Stimulated activated CD4-positive, alpha-beta T cell treated with anti-CD3 and anti-CD28 coated beads, TNF-alpha, amount 100 ng/mL, for 4 hours (primary cell): ENCODE results near the gene KRT14.
"Not testable (repeated sequence)": the region's sequence is repeated elsewhere in the genome, so short reads cannot be mapped to it uniquely, and the experiment has no call there.

Source experiments
- DNase-seq, 3 experiments: peaks; one replicate each; pipeline ENCODE4 v3.0.0-alpha.2; 2020; ENCODE audit warnings: low read depth in 3 of 3

KRT14 gene

DNA sequence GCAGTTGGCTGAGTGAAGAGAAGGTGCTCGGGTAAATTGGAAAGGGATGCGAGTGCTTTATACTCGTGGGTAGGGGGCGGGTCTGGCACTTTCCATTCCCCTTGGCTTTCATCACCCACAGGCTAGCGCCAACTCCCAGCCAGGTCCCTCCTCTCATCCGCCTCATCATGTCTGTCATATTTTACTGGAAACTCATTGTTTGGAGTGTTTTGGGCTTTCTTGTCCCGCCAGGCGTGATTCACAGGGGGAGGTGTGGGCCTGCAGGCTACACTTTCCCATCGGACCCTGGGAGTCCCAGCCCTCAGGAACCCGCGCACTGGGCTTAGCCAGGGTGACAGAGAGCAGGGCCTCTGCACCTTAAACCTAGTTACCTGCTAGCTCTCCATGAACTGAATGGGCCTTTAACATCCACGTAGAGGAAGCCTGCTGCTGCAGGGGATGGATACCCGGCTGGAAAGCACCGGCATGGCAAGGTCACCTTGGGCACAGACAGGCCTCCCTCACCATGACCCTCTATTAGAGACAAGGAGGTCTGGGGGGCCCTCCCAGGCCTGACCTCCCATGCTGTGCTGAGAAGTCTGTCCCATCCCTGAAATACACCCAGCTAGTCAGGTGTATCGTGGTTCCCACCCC is at the start of gene KRT14:
Gene KRT14, minus strand, starts transcription at position 33 of the 633 bp plus-strand sequence. CDS start 61 bp downstream, outside the sequence.
- no peak for DNase-seq

DNA sequence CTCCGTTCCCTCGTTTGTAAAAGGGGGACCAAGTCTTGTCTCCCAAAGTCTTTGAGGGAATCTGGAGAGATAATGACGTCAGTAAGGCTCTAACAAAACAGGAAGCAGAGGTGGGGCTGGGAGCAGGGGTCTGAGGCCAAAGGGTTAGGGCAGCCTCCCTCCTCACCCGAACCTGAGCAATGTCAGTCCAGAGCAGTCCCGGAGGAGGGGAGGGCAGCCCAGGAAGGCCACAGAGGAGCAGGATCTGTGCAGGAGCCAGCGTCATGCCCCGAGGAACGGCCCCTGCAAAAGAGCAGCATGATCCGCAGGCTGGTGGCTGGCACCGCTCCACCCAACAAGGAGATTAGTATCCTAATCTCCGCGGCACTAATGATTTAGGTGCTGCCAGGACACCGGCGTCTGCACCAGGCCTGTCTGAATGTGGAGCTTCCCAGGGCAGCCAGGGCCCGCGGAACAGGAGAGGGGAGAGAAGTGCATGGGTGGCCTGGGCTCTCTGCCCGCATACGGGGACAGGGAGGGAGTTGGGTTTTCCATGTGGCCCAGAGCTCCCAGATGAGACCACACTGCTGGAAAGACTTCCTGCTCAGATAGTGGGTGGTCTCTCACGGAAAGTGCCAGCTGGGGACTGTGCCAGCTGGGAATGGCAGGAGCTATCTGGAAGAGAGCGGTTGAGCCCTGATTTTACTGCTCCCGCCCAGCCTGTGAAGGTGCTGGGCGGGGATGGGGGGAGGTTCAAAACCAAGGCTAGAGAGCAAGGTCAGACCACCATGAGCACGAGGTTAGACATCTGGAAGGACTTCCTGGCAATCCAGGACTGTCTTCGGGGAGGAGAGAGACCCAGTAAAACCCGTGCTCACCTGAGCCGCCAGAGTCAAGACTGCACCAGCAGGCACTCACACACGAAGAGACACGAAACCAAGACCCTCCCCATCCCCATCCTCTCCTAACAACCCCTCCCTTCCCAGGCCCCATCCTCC is 48.7 kb upstream of the KRT14 start:
- DNase-seq, result no peak

DNA sequence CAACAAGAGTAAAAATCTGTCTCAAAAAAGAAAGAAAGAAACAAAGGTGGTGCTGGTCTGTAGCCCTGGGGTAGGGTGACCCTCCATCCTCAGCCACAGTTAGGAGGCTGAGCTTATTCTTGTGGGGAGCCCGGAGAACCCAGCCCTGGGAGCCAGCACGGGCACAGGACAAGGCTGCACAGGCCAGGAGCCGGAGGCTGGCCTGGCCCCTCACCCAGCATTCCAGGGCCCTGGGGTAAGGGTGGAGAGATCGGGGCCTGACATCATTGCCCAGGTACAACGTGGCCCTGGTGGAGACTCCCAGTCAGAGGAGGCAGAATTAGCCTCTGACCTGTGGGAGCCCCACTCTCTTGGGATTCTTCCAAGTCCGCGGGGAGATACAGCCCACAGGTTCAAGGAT is 47.9 kb upstream of the KRT14 start:
- DNase-seq, result no peak

DNA sequence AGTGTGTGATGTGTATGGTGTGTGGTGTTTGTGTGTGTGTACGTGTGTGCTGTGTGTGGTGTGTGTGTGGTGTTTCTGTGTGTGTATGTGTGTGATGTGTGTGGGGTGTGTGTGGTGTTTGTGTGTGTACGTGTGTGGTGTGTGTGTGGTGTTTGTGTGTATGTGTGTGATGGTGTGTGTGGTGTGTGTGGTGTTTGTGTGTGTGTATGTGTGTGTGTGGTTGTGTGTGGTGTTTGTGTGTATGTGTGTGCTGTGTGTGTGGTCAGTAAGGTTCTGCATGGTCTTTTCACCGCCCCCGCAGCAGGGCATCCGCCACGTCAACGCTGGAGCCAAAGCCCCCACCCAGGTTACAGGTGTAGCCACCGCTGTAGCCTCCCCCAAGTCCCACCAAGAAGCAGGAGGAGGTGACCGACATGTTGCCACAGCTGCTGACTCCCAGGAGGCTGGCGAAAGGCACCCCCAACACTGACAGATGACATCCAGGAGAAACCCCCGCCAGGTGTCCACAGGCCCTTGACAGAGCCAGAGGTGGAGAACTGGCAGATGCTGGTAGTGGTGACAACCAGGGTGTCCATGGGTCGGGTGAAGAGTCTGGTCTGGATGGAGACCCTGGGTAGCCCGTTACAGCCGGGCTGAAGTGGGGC is 47.0 kb upstream of the KRT14 start:
- no peak for DNase-seq

DNA sequence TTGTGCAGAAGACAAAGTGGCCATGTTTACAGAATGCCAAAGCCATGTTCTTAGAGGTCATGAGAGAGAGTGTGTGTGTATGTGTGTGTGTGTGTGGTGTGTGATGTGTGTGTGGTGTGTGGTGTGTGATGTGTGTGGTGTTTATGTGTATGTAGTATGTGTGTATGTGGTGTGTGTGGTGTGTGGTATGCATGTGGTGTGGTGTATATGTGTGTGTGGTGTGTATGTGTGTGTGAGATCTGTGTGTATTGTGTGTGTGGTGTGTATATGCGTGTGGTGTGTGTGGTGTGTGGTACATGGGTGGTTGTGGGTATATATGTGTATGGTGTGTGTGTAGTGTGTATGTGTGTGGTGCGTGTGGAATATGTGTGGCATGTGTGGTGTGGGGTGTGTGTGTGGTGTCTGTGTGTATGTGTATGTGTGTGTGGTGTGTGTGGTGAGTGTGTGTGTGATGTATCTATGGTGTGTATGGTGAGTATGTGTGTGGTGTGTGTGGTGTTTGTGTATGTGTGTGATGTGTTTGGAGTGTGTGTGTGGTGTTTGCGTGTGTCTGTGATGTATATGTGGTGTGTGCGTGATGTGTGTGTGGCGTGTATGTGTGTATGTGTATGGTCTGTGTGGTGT is 45.9 kb upstream of the KRT14 start:
- no peak for DNase-seq

DNA sequence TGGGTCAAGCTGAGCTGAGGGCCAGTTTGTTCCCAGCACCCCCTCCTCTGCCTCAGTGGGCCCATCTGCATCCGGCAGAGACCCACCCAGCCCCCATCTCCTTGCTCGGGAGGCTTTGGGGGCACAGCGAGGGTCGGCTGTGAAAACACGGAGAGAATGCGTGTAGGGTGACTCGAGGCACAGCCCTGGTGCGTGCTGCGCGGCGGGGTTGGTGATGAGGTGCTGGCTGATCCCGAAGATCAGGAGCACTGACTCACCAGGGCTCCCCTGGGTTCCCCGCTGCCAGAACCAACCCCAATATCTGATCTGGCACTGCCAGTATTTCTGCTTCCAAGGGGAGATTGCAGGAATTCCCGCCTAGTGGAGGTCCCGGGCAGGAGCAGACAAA is 45.2 kb upstream of the KRT14 start:
- no peak for DNase-seq

DNA sequence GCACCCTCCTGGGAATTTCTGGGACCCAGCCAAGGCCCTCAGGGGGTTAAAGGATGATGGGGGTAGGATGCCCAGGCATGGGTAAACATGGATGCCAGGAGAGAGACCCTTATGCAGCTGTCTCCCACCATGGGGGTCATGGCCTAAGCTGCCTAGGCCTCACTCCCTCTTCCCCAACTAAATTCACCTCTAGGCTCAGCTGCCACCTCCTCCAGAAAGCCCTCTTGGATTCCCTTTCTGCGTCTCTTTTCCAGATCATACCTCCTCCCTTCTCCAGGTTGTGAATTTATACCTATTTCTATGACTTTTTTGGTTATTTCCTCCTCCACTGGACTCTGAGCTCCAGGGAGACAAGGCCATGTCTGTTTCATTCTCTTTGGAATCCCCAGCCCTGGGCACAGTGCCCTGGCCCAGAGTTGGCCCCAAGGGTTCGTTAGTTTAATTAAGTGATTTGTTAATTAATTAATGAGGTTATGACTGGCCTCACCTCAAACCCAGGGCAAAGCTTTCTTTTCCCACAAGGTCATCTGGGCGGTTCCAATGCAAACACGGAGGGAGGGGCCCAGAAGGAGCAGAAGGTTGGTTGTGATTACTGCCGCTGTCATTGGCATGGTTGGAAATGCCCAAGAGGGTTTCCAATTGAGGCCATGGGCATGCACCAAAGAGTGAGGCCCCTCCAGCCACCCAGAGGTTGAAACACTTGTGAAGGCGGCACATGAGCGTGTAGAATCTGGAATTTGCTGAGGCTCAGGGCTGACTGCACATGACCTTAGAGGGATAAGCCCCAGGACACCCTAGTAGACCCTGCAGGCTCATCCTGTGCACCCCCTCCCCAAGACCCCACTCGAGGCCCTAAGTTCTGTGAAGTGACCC is 44.6 kb upstream of the KRT14 start:
- no peak for DNase-seq

DNA sequence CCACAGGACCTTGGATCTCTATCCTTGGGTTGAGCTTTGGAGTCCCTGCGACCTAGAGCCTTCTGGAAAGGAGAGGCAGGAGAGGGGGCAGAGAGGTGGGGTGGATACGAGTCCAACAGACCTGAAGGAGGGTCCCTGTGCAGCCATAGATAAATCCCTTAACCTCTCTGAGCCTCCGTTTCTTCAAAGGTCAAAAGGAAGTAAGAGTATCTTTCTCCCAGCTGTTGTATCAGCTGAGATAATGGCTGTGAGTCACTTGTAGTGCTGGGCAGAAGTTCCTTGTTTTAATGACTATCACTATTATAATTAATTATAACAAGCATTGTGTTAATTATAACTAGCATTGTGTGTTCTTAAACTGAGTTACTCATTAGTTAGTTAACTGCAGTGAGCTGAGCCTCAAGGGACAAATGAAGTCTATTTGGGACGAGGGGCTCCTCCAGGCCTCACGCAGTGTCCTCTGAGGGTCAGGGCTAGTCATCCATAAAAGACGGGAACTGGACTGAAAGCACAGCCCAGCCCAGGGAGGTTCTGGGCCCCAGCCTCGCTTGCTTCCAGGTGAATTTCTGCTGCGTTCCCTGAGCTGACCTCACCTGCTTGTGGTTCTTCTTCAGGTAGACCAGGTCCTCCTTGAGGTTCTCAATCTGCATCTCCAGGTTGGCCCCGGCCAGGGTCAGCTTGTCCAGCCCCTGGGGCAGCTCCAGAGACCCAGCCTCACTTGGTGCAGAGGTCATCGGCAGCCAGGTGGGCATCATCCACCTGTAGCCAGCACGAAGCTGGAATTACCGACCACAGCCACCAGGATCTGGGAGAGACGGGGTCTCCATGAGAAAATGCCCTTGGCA is 43.4 kb upstream of the KRT14 start:
- DNase-seq, result no peak

DNA sequence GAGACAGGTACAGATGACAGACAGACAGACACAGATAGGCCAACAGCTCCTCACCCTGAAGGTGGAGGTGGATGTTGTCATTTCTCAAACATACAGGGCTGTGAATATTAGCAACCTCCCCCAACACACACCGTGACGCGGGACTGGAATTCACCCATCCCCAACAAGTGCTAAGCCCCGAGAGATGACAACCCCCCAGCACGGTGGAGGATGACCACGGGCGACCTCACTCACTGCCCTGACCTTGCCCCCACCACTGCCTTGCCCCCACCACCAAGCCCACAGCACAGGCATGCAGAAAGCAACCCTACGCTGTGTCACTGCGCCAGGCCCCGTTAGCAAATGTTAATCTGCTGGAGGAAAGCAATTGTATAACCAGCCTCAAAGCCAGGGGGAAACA is 42.6 kb upstream of the KRT14 start:
- no peak for DNase-seq

DNA sequence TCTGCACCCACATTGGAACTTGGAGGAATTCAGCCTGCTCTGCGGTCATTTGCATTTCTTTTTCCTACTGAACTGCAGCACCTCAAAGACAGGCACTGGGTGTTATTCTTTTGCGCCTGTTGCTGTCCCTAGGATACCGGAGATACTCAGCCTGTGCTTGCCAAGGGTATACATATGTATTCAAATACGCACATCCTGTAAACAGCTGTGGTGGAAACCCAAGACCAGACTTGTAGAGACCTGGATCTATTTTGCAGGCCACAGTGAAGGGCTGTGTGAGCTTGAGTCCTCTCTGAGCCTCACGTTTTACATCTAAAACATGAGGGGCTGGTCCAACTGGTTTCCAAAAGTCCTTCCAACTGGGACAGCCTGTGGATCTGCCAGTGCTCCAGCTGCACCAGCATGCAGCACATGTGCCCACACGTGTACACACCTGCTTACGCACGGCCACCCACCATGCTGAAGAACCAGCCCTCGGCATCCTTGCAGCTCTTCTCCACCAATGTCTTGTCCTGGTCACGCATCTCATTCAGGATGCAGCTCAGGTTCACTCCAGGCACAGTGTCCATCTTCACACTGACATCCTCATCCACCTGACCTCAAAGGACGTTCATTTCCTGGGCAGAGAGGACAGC is 42.0 kb upstream of the KRT14 start:
- DNase-seq, result not testable (repeated sequence)

DNA sequence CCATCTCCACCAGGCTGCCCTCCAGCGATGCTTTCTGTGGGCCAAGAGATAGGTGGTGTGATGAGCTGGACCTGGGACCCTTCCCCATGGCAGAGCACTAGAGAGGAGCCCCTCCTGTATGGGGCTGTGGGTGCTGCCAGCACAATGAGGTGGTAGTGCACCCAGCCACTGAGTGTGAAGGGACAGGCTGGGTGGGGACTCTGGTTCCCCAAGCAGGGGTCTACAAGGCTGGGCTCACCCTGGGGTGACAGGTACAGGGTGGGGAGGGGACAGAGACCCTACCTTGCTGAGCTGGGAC is 41.3 kb upstream of the KRT14 start:
- not testable (repeated sequence) for DNase-seq

DNA sequence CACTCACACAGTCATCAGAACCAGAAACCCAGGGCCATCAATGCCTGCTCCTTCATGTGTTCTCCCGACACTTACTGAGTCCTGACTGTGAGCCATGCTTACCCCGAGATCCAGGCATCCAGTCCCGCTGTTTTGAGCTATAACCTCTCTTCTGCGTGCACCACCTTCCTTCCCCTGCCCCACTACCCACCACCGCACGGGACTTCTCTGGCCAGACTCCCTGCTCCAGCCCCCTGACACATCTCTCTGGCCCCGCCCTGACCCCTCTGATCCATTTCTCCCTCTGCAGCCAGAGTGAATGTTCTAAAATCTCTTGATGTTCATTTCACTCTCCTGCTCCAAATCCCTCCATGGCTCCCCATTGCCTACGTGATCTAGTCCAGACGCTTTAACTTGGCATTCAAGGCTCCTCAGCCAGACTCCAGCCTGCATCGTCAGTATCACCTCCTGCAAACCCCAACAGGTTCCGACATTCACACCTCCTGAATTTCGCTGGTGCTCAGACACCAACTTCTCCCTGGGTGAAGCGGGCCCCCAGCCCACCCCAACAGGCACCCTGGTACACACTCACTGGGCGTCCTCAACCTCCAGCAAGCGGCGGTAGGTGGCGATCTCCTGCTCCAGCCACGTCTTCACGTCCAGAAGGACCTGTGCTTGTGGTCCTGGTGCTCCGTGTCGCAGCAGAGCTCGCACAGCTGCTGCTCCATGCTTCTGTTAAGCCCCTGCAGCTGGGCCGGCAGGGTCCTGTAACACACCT is 40.8 kb upstream of the KRT14 start:
- no peak for DNase-seq

DNA sequence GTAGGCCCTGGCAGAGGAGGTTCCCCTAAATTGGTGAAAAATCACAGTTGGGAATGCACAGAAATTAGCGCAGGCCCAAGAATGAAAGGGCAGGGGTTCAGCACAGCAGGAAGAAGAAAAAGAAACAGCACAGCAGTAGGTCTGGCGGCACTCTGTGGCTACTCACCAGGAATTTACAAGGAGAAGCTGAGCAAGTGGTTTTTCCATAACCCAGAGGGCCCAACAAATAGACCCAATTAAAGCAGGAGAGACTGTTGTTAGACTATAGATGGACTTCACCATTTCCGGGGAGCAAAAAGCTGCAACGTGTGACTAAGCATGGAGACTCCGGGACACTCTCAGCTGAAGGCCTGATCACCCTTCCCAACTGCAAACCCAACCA is 40.2 kb upstream of the KRT14 start:
- DNase-seq, result not testable (repeated sequence)

DNA sequence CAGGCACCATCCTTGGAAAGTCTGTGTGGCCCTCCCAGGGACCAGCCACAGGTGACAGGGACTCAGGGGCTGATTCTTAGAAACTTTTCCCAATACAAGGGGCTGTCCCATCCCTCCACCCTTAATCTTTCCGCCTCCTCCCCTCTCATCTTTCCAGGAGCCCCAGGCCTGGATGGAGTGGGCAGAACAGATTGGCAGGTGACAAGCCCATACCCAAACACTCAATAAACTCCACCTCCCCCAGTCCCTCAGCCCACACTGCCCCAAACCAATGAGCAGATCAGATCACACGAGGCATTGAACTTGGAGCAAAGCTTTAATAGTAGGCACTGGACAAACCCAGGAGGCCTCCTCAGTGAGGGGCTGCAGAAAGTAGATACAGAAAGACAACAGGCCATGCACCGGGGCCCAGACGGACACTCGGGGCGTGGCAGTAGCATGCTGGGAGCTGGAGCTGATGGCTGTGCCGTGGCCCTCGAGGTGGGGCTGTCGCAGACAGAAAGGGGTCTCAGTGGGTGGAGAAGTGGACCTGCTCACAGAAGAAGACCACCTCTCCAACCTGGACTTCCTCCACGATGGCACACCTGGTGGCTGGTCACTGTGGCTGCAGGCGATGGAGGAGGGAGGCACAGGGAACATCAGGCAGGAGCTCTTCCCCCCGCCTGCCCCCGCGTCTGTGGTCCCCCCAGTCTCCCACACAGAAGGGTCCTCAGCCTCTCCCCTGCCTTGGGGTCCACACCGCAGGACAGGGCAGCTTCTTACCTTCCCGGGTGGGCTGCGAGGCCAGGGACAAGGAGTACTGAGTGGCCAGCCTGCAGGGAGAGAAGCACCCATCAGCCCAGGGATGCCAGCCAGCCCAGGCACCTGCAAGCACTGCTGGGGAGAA is 39.6 kb upstream of the KRT14 start:
- not testable (repeated sequence) for DNase-seq

DNA sequence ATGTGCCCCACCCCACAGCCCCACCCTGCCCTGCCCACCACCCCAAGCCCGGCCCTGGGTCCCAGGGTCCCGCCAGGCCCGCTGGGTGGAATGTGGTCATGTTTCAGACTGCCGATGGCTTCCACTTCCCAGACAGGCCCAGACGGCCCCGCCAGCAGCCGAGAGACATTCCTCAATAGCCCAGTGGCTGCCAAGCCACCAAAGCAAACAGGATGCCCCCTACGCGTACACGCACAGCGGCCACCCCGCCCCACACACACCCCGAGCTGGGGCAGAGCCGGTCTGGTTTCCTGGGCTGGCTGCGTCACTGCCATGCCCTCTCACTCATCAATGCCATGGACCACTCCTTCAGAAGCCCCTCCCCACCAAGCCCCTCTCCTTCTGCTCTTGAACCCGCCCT is 38.9 kb upstream of the KRT14 start:
- no peak for DNase-seq

DNA sequence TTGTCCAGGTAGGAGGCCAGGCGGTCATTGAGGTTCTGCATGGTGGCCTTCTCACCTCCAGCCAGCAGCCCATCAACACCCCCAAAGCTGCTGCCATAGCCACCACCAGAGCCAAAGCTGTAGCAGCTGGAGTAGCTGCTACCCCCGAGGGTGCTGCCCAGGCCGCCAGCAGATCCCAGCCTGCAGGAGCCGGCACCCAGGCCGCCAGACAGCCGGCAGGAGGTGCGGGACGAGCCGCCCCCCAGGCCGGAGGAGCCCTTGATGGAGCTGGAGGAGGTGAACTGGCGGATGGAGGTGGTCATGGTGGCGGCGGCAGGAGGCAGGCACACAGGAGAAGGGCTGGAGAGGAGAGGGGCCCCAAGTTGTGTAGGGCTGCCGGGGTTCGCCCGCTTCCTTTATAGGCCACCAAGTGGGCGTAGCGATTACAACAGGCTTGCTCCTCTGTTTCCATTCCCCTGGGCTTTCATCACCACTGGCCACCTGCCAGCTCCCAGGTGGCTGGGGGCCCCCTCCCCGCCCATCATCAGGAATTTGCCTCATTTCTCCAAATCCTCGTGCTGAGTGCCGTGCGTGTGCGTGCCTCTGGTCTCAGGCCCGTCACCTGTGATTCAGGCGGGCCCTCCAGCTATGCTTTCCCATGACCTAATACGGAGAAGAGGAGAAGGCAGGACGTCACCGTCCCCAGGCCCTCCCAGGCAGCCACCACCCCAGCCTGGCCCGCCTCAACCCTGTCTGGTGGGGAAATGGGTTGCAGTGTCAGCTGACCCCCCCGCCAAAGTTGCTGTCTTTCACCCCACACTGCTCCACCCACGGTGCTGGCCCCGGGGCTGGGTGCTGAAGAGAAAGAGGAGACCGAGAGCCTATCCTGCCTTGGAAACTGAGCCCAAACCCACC is 37.8 kb upstream of the KRT14 start, which contains the start of gene KRT17:
Gene KRT17, minus strand, starts transcription at position 368 of the 894 bp plus-strand sequence. Its CDS starts 66 bp downstream, at position 302.
- no peak for DNase-seq
